B cell (primary cell): ENCODE measurements around the gene WDR43. TPM values are rescaled to one million over a fixed set of nuclear protein-coding genes. Genes with fewer than 3 reads are reported as not detected.

ENCODE experiments used
- ATAC-seq: fragments of 200-7000 bp; cut with Tn5 transposase; one replicate; pipeline ENCODE4 v1.10.0; 2021; ENCODE audit warnings: low read depth, mild to moderate bottlenecking, moderate number of reproducible peaks, moderate library complexity
- CTCF ChIA-PET: fragments of 350-600 bp; sonication (Branson Sonifier 250); formaldehyde crosslinking; loops from one replicate; lab custom pipeline; 2021; ENCODE audit warnings: antibody characterized with exemption, inconsistent platforms; lab: Charles Lee
- POLR2A ChIA-PET: fragments of 350-600 bp; sonication (Branson Sonifier 250); formaldehyde crosslinking; loops from one replicate; lab custom pipeline; 2021; ENCODE audit warnings: antibody characterized with exemption; lab: Charles Lee
- DNase-seq: peaks from one replicate; pipeline ENCODE4 v3.0.0; 2013
- H2AFZ ChIP-seq: 2 replicates; pipeline ENCODE4 v1.6.1; 2012; ENCODE audit warnings: mild to moderate bottlenecking, low read depth, low read length; ENCODE audit not compliant: insufficient read depth, poor library complexity, severe bottlenecking
- H3K27ac ChIP-seq, 2 donors: 1 replicate in 1 of 2; 2 replicates in 1 of 2; pipeline ENCODE4 v1.5.1; 2012 to 2013; ENCODE audit warnings: low read length in 2 of 2, mild to moderate bottlenecking in 2 of 2, moderate library complexity in 1 of 2
- H3K27me3 ChIP-seq, 4 experiments: fragments of 200-600 bp in 1 of 4; sonication (generic) in 1 of 4; replicated peaks in 1 of 4; 1 replicate in 2 of 4; 2 replicates in 2 of 4; pipeline versions ENCODE4 v1.6.1 to v1.7.0; 2013 to 2016; ENCODE audit warnings: low read length in 3 of 4, mild to moderate bottlenecking in 2 of 4, mixed read lengths in 1 of 4, moderate library complexity in 1 of 4; ENCODE audit not compliant: insufficient read depth in 4 of 4, control insufficient read depth in 3 of 4; ENCODE audit errors: control extremely low read depth in 1 of 4
- H3K36me3 ChIP-seq, 2 experiments: replicated peaks in 1 of 2; 1 replicate in 1 of 2; 2 replicates in 1 of 2; pipeline versions ENCODE4 v1.6.1 to v1.7.1; 2013; ENCODE audit warnings: low read length in 1 of 2; ENCODE audit not compliant: insufficient read depth in 2 of 2, control insufficient read depth in 1 of 2; ENCODE audit errors: control extremely low read depth in 1 of 2, extremely low read depth in 1 of 2
- H3K4me1 ChIP-seq, 2 donors: fragments of 200-600 bp in 1 of 2; sonication (generic) in 1 of 2; 1 replicate in 1 of 2; 2 replicates in 1 of 2; pipeline versions ENCODE4 v1.5.1 to v1.6.1; 2013 to 2017; ENCODE audit warnings: low read length in 2 of 2; ENCODE audit not compliant: control insufficient read depth in 2 of 2, insufficient read depth in 2 of 2
- H3K4me2 ChIP-seq: replicated peaks from 2 replicates; pipeline ENCODE3; 2012; ENCODE audit warnings: mild to moderate bottlenecking, low read depth, low read length; ENCODE audit not compliant: poor library complexity, severe bottlenecking
- H3K4me3 ChIP-seq, 5 experiments: fragments of 200-600 bp in 1 of 5; sonication (generic) in 1 of 5; 1 replicate in 3 of 5; 2 replicates in 2 of 5; pipeline versions ENCODE4 v1.5.1 to v1.7.0; 2011 to 2016; ENCODE audit warnings: low read length in 4 of 5, mild to moderate bottlenecking in 4 of 5, low read depth in 2 of 5, control low read depth in 1 of 5, moderate library complexity in 1 of 5; ENCODE audit not compliant: insufficient read depth in 1 of 5; ENCODE audit errors: control extremely low read depth in 1 of 5, extremely low read depth in 1 of 5
- H3K79me2 ChIP-seq: fragments of 200-600 bp; sonication (generic); one replicate; pipeline ENCODE4 v1.6.0; 2016; ENCODE audit warnings: low read length; ENCODE audit not compliant: control insufficient read depth, insufficient read depth
- H3K9ac ChIP-seq: fragments of 200-600 bp; sonication (generic); 2 replicates; pipeline ENCODE4 v1.6.1; 2017; ENCODE audit warnings: mild to moderate bottlenecking, low read length, moderate library complexity
- H3K9me3 ChIP-seq, 3 donors: one replicate each; pipeline versions ENCODE4 v1.6.1 to v1.7.1; 2013; ENCODE audit warnings: low read length in 2 of 3; ENCODE audit not compliant: control insufficient read depth in 2 of 3, insufficient read depth in 1 of 3; ENCODE audit errors: control extremely low read depth in 1 of 3
- H4K20me1 ChIP-seq: 2 replicates; pipeline ENCODE4 v1.6.0; 2012; ENCODE audit warnings: mild to moderate bottlenecking, low read length; ENCODE audit not compliant: insufficient read depth, control insufficient read depth, poor library complexity, severe bottlenecking
- H3K27ac Mint-ChIP-seq: one replicate; pipeline ENCODE4 v1.8.0; 2021; ENCODE audit warnings: mixed read lengths
- H3K27me3 Mint-ChIP-seq: one replicate; pipeline ENCODE4 v1.8.0; 2021; ENCODE audit warnings: mixed read lengths
- H3K4me1 Mint-ChIP-seq: one replicate; pipeline ENCODE4 v1.8.0; 2021; ENCODE audit warnings: mixed read lengths
- H3K4me3 Mint-ChIP-seq: one replicate; pipeline ENCODE4 v1.8.0; 2021; ENCODE audit warnings: mixed read lengths
- H3K9me3 Mint-ChIP-seq: one replicate; pipeline ENCODE4 v1.8.0; 2022; ENCODE audit warnings: mixed read lengths; ENCODE audit not compliant: insufficient read depth
- EZH2 ChIP-seq: IDR thresholded peaks from 2 replicates; pipeline ENCODE4 v1.6.1; 2012; ENCODE audit warnings: borderline replicate concordance, low read depth, mild to moderate bottlenecking, moderate library complexity, low read length; ENCODE audit not compliant: insufficient read depth, poor library complexity, severe bottlenecking
- WGBS: methylation state at CpG from one replicate; pipeline ENCODE4 v1.1.5; 2013; ENCODE audit warnings: missing lambda C conversion rate; ENCODE audit not compliant: insufficient coverage; 5-methylcytosine and 5-hydroxymethylcytosine counted together
- intact Hi-C: fragments of 100-400 bp; cut with micrococcal nuclease; formaldehyde crosslinking; loops from one replicate; pipeline ENCODE4 v1.10.0; 2022
- polyA plus RNA-seq: library from polyadenylated mRNA; depleted of rRNA; stranded (reverse); fragments of >200 nt; gene quantifications from 2 replicates; pipeline ENCODE4 v1.2.3, GENCODE V29; 2012
- total RNA-seq, 2 donors: library from RNA; stranded (reverse); fragments of 120-200 nt in 1 of 2; gene quantifications; 1 replicate in 1 of 2; 2 replicates in 1 of 2; pipeline versions ENCODE4 v1.2.3 to v1.2.4, GENCODE V29; 2013 to 2022
- TF ChIP-seq, protein P1 (sequence below): fragments of 200-600 bp; IDR thresholded peaks from one replicate; pipeline ENCODE4 v1.8.0; 2022; ENCODE audit warnings: antibody characterized with exemption, mild to moderate bottlenecking

Gene WDR43
- total and polyA plus RNA-seq, 2 donors (not counting 1 experiment from before 2014, with no cell fraction given), result 22.5 to 51.0 TPM

DNA sequence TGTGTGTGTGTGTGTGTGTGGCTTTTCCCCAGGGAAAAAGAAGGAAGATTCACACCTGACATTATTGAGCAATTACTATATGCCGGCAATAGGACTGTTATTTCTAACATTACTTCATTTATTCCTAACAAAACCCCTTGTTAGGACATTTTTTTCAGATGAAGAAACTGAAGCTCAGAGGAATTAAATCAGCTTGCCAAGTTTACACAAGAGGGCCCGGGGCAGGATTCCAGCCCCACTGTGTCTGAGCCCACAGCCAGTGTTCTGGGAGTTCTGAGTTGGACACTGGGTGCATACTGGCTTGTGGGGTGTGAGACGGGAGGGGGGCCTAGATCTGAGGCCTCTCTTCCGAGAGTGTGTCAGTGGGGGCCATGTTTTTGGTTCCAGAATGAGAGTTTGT, 96.6 kb downstream of the WDR43 start:
- Histone ChIP-seq H3K79me2 (no peaks in the 10 kb centered on the region), H3K36me3 (no peaks in the 10 kb centered on the region), H2AFZ (no peak overlapping the region), H3K4me3 (no peak overlapping the region), H4K20me1 (no peaks in the 10 kb centered on the region), H3K9me3 (no peaks in the 10 kb centered on the region), H3K9ac (no peak overlapping the region), H3K4me2 (no peak overlapping the region), H3K4me1 (no peaks in the 10 kb centered on the region), H3K27me3 (peaks cover 0 to 5% (median 0%) of the 10 kb centered on the region in 4 experiments), H3K27ac (no peak overlapping the region)
- Mint-ChIP-seq H3K4me3 (no peak overlapping the region), H3K27ac (no peak overlapping the region), H3K4me1 (no peaks in the 10 kb centered on the region), H3K27me3 (peaks cover 9% of the 10 kb centered on the region), H3K9me3 (no peaks in the 10 kb centered on the region)
- ChIA-PET POLR2A (no interaction called here), CTCF (interaction anchor here (0.6 kb wide), 1 partner anchor 57 kb away, joined by 3 read pairs; no protein-coding TSS in a partner anchor)
- intact Hi-C loops, result no loop called here
- DNase-seq (no peak), ATAC-seq (no peak)
- TF ChIP-seq, protein P1, sequence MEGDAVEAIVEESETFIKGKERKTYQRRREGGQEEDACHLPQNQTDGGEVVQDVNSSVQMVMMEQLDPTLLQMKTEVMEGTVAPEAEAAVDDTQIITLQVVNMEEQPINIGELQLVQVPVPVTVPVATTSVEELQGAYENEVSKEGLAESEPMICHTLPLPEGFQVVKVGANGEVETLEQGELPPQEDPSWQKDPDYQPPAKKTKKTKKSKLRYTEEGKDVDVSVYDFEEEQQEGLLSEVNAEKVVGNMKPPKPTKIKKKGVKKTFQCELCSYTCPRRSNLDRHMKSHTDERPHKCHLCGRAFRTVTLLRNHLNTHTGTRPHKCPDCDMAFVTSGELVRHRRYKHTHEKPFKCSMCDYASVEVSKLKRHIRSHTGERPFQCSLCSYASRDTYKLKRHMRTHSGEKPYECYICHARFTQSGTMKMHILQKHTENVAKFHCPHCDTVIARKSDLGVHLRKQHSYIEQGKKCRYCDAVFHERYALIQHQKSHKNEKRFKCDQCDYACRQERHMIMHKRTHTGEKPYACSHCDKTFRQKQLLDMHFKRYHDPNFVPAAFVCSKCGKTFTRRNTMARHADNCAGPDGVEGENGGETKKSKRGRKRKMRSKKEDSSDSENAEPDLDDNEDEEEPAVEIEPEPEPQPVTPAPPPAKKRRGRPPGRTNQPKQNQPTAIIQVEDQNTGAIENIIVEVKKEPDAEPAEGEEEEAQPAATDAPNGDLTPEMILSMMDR, result no peak
- no peak for TF ChIP-seq EZH2
- WGBS, result 92% methylated on average over 2 of the region's 4 CpGs

DNA sequence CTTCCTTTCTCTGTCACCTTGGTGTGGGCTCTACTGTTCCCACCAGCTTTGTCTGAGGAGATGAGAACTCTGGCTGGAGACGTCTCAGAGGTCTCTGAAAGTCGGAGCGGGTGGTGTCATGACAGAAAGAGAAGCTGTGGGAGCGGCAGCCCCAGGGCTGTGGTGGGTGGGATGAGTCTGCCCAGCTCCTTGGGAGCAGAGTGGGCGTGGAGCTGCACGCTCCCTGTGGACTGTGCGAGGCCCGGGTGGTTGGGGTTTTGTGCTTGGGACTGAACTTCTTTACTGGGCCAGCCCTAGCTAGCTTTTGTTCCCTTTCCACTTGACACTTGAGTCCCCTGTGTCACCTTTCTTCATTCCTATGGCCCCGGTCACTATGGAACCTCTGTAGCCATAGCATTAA, 97.0 kb downstream of the WDR43 start:
- ChIA-PET POLR2A (no interaction called here), CTCF (interaction anchor here (0.6 kb wide), 1 partner anchor 57 kb away, joined by 3 read pairs; no protein-coding TSS in a partner anchor)
- H3K27ac ChIP-seq, result no peak overlapping the region
- peaks cover 0 to 5% (median 0%) of the 10 kb centered on the region in 4 experiments for H3K27me3 ChIP-seq
- WGBS, result 100% methylated on average over 9 of the region's 9 CpGs
- H3K4me1 ChIP-seq, result no peaks in the 10 kb centered on the region
- Mint-ChIP-seq H3K27me3 (peaks cover 9% of the 10 kb centered on the region), H3K4me1 (no peaks in the 10 kb centered on the region), H3K4me3 (no peak overlapping the region), H3K9me3 (no peaks in the 10 kb centered on the region), H3K27ac (no peak overlapping the region)
- no peak for DNase-seq
- no peak overlapping the region for H2AFZ ChIP-seq
- H3K4me2 ChIP-seq, result no peak overlapping the region
- TF ChIP-seq, protein P1, result no peak
- TF ChIP-seq EZH2, result no peak
- H3K36me3 ChIP-seq, result no peaks in the 10 kb centered on the region
- no peak overlapping the region for H3K9ac ChIP-seq
- H3K9me3 ChIP-seq, result no peaks in the 10 kb centered on the region
- no peak for ATAC-seq
- no peaks in the 10 kb centered on the region for H4K20me1 ChIP-seq
- no peaks in the 10 kb centered on the region for H3K79me2 ChIP-seq
- no peak overlapping the region for H3K4me3 ChIP-seq
- intact Hi-C loops, result no loop called here
